Muscle of leg (tissue), 16 donors: Measurements from ENCODE around the gene TTLL10. TPM values are rescaled to one million over a fixed set of nuclear protein-coding genes. Genes with fewer than 3 reads are reported as not detected.

Experiments used
- DNase-seq: peaks from one replicate; pipeline ENCODE4 v3.0.0; 2013
- H3K27ac ChIP-seq: one replicate; pipeline ENCODE4 v1.5.1; 2013; ENCODE audit warnings: mild to moderate bottlenecking, low read length, control low read depth
- H3K27me3 ChIP-seq: one replicate; pipeline ENCODE4 v1.6.1; 2013; ENCODE audit warnings: low read length; ENCODE audit not compliant: control insufficient read depth, insufficient read depth
- H3K36me3 ChIP-seq: one replicate; pipeline ENCODE4 v1.6.1; 2013; ENCODE audit warnings: low read length; ENCODE audit not compliant: control insufficient read depth, insufficient read depth
- H3K4me1 ChIP-seq: one replicate; pipeline ENCODE4 v1.6.1; 2013; ENCODE audit warnings: low read length; ENCODE audit not compliant: control insufficient read depth, insufficient read depth
- H3K4me3 ChIP-seq: one replicate; pipeline ENCODE4 v1.5.1; 2013; ENCODE audit warnings: low read length, control low read depth
- H3K9me3 ChIP-seq: replicated peaks from 2 replicates; pipeline ENCODE4 v1.6.1; 2013; ENCODE audit warnings: low read depth, low read length; ENCODE audit not compliant: control insufficient read depth
- WGBS: methylation state at CpG from one replicate; pipeline ENCODE4 v1.1.5; 2013; ENCODE audit warnings: missing lambda C conversion rate; ENCODE audit not compliant: insufficient coverage; 5-methylcytosine and 5-hydroxymethylcytosine counted together
- long read RNA-seq, 11 donors: transcript quantifications; one replicate each; lab custom pipeline, GENCODE V29; 2026
- polyA plus RNA-seq, 8 donors: library from polyadenylated mRNA; unstranded; fragments of 120-200 nt; gene quantifications; one replicate each; pipeline versions ENCODE4 v1.2.1 to v1.2.3, GENCODE V29; 2013; ENCODE audit warnings: inconsistent platforms in 1 of 8, low replicate concordance in 1 of 8; ENCODE audit not compliant: insufficient read length in 8 of 8, insufficient read depth in 1 of 8
- total RNA-seq: library from RNA; stranded (reverse); fragments of 120-200 nt; gene quantifications from one replicate; pipeline ENCODE4 v1.2.4, GENCODE V29; 2013

TTLL10 gene
- total RNA-seq (0.09 TPM), polyA plus RNA-seq (under 1 TPM in 7 of 8 donors, not detected in 1; 0.11 to 0.59 (median 0.37) TPM)
- long read RNA-seq, donor 1 = 0 reads
- long read RNA-seq, donor 2 = 0 reads
- long read RNA-seq, donor 3 = 0 reads
- long read RNA-seq, donor 4 = 0 reads
- long read RNA-seq, donor 5 = 0 reads
- long read RNA-seq, donor 6 = 0 reads
- long read RNA-seq, donor 7 = 0 reads
- long read RNA-seq, donor 8 = 0 reads
- long read RNA-seq, donor 9 = 0 reads
- long read RNA-seq, donor 10 = 0 reads
- long read RNA-seq, donor 11 = 0 reads

DNA sequence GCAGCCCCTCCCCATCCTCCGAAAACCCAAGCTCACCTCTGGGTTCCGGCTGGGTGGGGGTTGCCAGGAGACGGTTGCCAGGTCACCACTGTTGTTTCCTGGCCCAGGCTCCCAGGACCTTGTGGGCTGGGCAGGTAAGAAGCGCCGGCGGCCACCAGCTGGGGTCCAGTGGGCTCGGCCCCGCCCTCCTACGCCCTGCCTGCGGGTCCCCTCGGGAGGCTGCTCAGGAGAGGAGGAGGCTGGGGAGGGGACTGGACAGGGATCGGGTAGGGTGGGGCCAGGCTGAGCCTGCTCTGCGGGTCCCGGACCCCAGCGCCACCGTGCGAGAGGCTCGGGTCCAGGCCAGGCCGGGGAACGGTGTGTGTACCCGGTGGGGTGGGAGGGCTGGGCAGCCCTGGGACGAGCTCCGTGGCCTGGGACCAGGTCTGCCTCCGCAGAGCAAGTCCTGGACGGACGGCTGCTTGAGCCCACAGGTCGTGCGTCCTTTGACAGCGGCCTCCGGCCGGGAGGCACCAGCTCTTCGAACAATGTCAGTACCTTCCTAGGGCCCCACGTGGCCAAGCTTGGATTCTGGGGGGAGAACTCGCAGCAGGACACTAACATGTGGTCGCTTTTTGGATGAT is at the start of gene TTLL10:
TSS of gene TTLL10 (plus strand) at position 88 of the 623 bp plus-strand sequence. CDS start 5,336 bp downstream, outside the sequence.
- 10% methylated on average over 31 of the region's 35 CpGs for WGBS
- no peak for DNase-seq
- H3K27me3 ChIP-seq = peaks cover 85% of the 10 kb centered on the region
- no peaks in the 10 kb centered on the region for H3K36me3 ChIP-seq
- H3K4me3 ChIP-seq = no peak within 1 kb of the TSS
- H3K27ac ChIP-seq = no peak within 1 kb of the TSS
- H3K9me3 ChIP-seq = no peaks in the 10 kb centered on the region
- peaks cover 12% of the 10 kb centered on the region for H3K4me1 ChIP-seq

- 89% methylated on average over 7 of the region's 7 CpGs for WGBS
- no peak for DNase-seq
- no peak overlapping the region for H3K4me3 ChIP-seq
- H3K27ac ChIP-seq = no peak overlapping the region
- no peaks in the 10 kb centered on the region for H3K36me3 ChIP-seq
- H3K4me1 ChIP-seq = peaks cover 38% of the 10 kb centered on the region
- peaks cover 11% of the 10 kb centered on the region for H3K27me3 ChIP-seq
- no peaks in the 10 kb centered on the region for H3K9me3 ChIP-seq
These were observed 49.2 kb upstream of the TTLL10 start for GRCh38 chr1:1124508-1124785.

DNA sequence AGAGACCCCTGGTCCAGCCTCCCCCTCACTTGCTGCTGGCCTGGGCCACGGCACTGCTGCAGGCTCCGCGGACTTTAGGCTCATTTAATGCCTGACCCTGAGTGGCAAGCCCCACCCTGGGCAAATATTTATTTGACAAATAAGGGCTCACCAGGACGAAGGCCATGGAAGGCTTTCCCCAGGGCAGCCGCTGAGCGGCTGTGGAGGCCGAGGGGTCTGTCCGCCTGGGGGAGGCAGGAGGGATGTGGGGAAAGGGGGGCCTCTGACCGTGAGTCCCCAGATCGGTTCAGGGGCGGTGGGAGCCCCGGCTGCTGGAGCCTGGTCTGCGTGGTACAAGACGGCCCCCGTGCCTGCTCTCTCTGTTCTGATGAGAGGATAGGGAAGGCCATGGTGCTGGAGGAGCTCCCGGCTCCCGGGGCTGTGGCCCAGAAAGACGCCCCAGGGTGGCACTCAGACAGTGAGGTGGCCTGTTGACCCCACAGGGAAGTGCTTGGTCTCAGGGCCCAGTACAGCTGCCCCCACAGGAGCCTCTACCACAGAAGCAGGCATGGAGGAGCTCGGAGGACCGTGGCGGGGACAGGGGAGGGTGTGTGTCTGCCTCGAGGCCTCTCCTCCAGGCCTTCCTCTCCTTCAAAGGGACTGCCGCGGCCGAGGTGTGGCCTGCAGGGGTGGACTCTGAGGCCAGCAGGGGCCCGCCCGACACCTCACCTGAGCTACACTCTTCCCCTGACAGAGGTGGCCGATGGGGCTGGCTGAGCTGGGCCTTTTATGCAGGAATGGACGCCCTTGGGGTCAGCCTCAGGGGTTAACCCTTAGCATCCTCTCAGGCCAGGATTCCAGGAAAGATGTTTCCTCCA is 48.7 kb upstream of the TTLL10 start:
- Histone ChIP-seq H3K4me3 (no peak overlapping the region), H3K9me3 (no peaks in the 10 kb centered on the region), H3K27ac (no peak overlapping the region), H3K4me1 (peaks cover 39% of the 10 kb centered on the region), H3K27me3 (peaks cover 7% of the 10 kb centered on the region), H3K36me3 (no peaks in the 10 kb centered on the region)
- no peak for DNase-seq
- WGBS = 73% methylated on average over 18 of the region's 29 CpGs

- H3K27me3 ChIP-seq = peaks cover 4% of the 10 kb centered on the region
- peaks cover 42% of the 10 kb centered on the region for H3K4me1 ChIP-seq
- 78% methylated on average over 12 of the region's 18 CpGs for WGBS
- H3K9me3 ChIP-seq = no peaks in the 10 kb centered on the region
- H3K4me3 ChIP-seq = no peak overlapping the region
- DNase-seq = no peak
- H3K27ac ChIP-seq = no peak overlapping the region
- H3K36me3 ChIP-seq = no peaks in the 10 kb centered on the region
These were observed 47.7 kb upstream of the TTLL10 start for GRCh38 chr1:1125945-1126344.

DNA sequence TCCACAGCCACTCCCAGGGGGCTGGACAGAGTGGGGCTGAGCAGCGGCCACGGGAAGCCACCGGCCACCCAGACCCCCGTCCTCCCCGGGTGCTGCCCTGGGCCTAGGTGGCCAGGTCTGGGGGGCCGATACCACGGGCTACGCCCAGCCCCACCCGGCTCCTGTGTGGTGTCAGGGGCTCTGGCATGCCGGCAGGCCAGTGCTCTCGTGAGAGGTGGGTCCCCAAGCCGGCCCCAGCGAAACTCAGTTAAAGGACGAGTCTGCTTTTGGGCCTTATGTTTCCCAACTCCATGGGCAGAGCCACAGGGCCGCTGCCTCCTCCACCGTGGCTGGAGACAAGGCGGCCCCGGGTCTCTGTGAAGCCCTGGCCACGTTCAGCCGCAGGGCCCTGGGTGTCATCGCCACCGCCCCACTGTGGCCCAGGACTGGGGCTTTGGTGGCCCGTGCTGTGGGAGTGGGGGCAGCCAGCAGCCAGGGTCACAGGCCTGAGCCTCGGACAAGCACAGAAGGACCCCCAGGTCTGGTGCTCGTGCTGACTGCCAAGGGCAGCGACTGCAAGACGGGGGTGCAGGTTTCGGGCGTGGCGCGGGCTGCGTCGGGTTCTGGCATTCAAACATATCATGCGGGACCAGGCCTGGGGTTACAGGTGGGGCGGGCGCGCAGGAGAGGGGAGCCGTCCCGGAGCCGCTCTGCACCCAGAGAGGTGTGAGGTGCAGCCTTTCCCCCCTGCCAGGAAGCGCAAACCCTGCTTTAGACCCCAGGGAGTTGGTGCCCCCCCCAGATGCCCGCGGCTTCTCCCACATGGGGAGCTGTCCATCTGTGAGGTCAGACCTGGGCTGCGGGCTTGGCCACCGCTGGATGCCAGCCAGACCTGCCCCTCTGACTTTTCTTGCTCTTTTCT is 45.9 kb upstream of the TTLL10 start:
- Histone ChIP-seq H3K9me3 (no peaks in the 10 kb centered on the region), H3K4me3 (no peak overlapping the region), H3K27ac (no peak overlapping the region), H3K4me1 (peaks cover 43% of the 10 kb centered on the region), H3K36me3 (no peaks in the 10 kb centered on the region), H3K27me3 (no peaks in the 10 kb centered on the region)
- no peak for DNase-seq
- WGBS = 82% methylated on average over 42 of the region's 45 CpGs

GRCh38 chr1:1128454-1129139 is 45.1 kb upstream of the TTLL10 start:
- Histone ChIP-seq H3K27me3 (no peaks in the 10 kb centered on the region), H3K4me1 (peaks cover 43% of the 10 kb centered on the region), H3K9me3 (no peaks in the 10 kb centered on the region), H3K27ac (peak overlapping the region; percentile 72), H3K4me3 (no peak overlapping the region), H3K36me3 (no peaks in the 10 kb centered on the region)
- 69% methylated on average over 21 of the region's 32 CpGs for WGBS
- peak; percentile 50 for DNase-seq

DNA sequence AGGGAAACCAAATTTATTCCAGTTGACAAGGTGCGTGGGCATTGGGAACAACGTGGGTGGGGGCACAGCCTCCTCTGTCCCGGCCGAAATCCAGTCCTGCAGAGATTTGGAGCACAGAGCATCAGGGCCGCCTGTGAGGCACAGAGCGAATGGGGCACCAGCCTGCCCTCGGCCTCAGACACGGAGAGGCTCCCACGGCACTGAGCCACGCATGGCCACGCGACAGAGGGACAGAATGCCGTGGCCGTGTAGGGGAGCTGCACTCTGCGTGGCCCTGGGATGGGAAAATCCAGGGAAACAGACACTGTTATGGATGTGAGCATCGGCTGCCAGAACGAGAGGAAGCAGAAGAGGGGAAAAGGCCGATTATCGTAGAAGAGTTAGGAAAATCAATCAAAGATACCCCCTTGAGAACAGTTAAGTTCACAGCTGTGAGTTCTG is 44.3 kb upstream of the TTLL10 start:
- no peaks in the 10 kb centered on the region for H3K27me3 ChIP-seq
- H3K9me3 ChIP-seq = no peaks in the 10 kb centered on the region
- peak; percentile 91 for DNase-seq
- no peaks in the 10 kb centered on the region for H3K36me3 ChIP-seq
- WGBS = 29% methylated on average over 16 of the region's 19 CpGs
- peak overlapping the region; percentile 72 for H3K27ac ChIP-seq
- no peak overlapping the region for H3K4me3 ChIP-seq
- peaks cover 48% of the 10 kb centered on the region for H3K4me1 ChIP-seq

DNA sequence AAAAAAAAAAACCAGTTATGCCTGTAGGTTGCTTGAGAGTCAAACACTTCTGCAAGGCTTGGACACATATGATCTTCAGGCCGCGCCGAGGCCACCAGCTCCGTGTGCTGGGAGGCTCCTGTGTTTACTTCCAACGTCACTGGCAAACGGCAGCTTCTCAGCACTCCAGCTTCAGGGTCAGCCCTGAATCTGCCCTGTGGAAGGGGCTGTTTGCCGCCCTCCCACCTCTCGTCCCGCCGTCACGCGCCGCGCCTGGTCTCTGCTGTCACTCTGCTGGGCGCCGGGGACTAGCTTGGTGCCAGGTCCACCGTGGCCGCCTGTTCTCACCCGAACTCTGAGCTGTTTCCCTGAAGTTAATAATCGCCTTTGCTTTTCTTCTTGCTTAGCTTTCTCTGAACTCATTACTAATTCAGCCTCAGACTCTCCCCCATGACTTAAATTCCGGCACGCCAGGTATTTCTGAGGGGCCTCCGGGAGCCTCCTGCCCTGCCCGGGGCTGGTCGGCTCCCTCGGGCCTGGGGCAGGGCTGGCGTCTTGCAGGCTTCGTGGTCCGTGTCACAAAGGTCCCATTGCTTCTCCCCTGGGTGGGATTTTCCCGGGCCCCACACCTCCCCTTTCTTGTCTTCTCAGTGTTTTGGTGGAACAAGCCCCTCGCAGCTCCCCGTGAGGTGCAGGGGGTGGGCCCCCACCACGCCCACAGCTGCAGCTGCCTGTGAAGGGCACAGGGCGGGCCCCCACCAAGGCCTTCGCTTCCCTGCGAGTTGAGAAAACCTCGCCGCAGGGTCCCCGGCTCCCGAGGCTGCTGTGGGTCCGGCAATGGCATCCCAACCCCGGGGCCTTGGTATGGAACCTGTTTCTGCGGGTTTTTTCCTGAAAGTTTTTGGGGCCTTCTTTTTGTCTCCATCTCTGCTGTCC is 43.2 kb upstream of the TTLL10 start:
- Histone ChIP-seq H3K27ac (no peak overlapping the region), H3K9me3 (no peaks in the 10 kb centered on the region), H3K4me3 (no peak overlapping the region), H3K4me1 (peaks cover 56% of the 10 kb centered on the region), H3K27me3 (no peaks in the 10 kb centered on the region), H3K36me3 (no peaks in the 10 kb centered on the region)
- DNase-seq = peak; percentile 65
- 72% methylated on average over 35 of the region's 43 CpGs for whole genome bisulfite sequencing
